ENCODE data around the gene MARCHF9. TPM values are rescaled to one million over a fixed set of nuclear protein-coding genes. Genes with fewer than 3 reads are reported as not detected.

Gene MARCHF9
- total and polyA plus RNA-seq, 9 donors: 5.0 to 15.2 (median 7.7) TPM

DNA sequence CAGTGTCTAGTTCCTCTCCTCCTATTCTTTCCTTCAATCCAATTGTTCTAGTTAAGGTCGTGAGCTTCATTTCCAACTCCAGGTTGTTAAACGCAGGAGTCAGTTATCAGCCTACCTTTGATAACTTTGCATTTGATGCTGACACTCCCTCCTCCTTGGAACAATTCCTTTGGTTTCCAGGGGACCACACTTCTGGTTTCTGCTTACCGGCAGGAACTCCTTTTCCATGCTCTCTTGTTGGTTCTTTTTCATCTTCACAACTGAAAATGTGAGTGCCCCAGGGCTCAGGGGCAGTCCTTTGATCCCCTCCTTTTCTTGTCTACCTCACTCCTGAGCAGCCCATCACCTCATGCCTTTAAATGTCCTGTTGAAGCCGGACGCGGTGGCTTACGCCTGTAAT is 22.5 kb downstream of the MARCHF9 start:
- no peak for DNase-seq
- Histone ChIP-seq H3K36me3 (no peaks in the 10 kb centered on the region), H3K9me3 (no peaks in the 10 kb centered on the region), H3K4me3 (no peak overlapping the region), H3K27me3 (no peaks in the 10 kb centered on the region), H3K27ac (no peak overlapping the region), H3K4me1 (ENCODE audit: insufficient read depth) (no peaks in the 10 kb centered on the region)
- WGBS, 3 donors: 85 to 90% (median 87%) methylated on average over 7 of the region's 7 CpGs
- TF ChIP-seq CTCF (IDR thresholded peaks at IDR 0.05): no peak
- no peak for TF ChIP-seq POLR2A (IDR thresholded peaks at IDR 0.05)
- TF ChIP-seq EP300 (IDR thresholded peaks at IDR 0.05): no peak
- intact Hi-C loops (cut with DNase I): no loop called here

GRCh38 chr12:57777911-57778310 is 23.0 kb downstream of the MARCHF9 start:
- no peak for TF ChIP-seq POLR2A (IDR thresholded peaks at IDR 0.05)
- no peak for TF ChIP-seq CTCF (IDR thresholded peaks at IDR 0.05)
- no peak for TF ChIP-seq EP300 (IDR thresholded peaks at IDR 0.05)
- H3K4me1 ChIP-seq (ENCODE audit: insufficient read depth): no peaks in the 10 kb centered on the region
- no peak overlapping the region for H3K27ac ChIP-seq
- no peak for DNase-seq
- WGBS, 3 donors: 92 to 96% (median 94%) methylated on average over 7 of the region's 7 CpGs
- H3K9me3 ChIP-seq: no peaks in the 10 kb centered on the region
- intact Hi-C loops (cut with DNase I): no loop called here
- H3K27me3 ChIP-seq: no peaks in the 10 kb centered on the region
- H3K36me3 ChIP-seq: no peaks in the 10 kb centered on the region
- no peak overlapping the region for H3K4me3 ChIP-seq

DNA sequence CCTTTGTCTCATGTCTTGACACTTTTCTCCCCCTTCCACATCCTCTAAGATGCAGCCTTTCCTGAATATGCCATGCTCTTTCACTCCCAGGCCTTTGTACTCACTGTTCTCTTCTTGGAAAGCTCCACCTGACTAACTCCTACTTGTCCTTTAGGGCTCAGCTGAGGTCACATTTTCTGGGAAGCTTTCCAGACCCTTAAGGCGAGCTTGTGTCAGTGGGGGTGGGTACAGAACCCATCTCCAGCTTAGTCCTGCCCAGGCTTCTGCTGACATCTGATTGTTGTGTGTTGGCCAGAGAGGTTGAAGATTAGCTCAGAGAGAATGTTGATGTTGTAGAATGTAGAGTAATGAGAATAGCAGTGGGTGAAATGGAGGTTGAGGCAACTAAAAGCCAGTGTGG is 24.8 kb downstream of the MARCHF9 start:
- no peak for DNase-seq
- H3K27me3 ChIP-seq: no peaks in the 10 kb centered on the region
- WGBS, 3 donors: 53 to 56% (median 56%) methylated on average over 1 of the region's 1 CpG
- H3K36me3 ChIP-seq: no peaks in the 10 kb centered on the region
- no peak overlapping the region for H3K27ac ChIP-seq
- H3K4me1 ChIP-seq (ENCODE audit: insufficient read depth): peaks cover 3% of the 10 kb centered on the region
- TF ChIP-seq POLR2A (IDR thresholded peaks at IDR 0.05): no peak
- no peak for TF ChIP-seq CTCF (IDR thresholded peaks at IDR 0.05)
- no peak for TF ChIP-seq EP300 (IDR thresholded peaks at IDR 0.05)
- intact Hi-C loops (cut with DNase I): loop anchor here in 1 of 4 donors (10.0 kb wide), 1 partner anchor 55 kb away; no protein-coding TSS in a partner anchor
- H3K4me3 ChIP-seq: no peak overlapping the region
- H3K9me3 ChIP-seq: no peaks in the 10 kb centered on the region

DNA sequence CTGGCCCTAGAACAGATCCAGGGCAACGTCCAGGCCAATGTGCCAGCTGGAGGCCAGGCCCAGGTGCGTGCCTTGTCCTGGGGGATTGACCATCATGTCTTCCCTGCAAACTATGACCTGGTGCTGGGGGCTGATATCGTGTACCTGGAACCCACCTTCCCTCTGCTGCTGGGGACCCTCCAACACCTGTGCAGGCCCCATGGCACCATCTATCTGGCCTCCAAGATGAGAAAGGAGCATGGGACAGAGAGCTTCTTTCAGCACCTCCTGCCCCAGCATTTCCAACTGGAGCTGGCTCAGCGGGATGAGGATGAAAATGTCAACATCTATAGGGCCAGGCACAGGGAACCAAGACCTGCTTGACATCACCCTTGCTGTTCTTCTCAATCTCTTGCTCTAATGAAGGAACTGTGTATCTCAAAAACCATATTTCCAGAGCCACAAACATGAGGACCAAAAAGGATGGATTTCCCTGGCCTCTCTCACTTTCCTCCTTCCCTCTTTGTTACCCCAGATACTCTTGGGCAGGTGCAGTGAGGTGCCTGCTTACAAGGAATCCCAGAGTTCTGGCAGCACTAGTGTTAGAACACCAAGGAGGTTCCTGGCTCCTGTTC is 25.5 kb downstream of the MARCHF9 start:
- TF ChIP-seq EP300 (IDR thresholded peaks at IDR 0.05): no peak
- H3K27ac ChIP-seq: no peak overlapping the region
- H3K9me3 ChIP-seq: no peaks in the 10 kb centered on the region
- H3K27me3 ChIP-seq: no peaks in the 10 kb centered on the region
- DNase-seq: no peak
- 70 to 76% (median 72%) methylated on average over 4 of the region's 4 CpGs for WGBS, 3 donors
- intact Hi-C loops (cut with DNase I): loop anchor here in 1 of 4 donors (10.0 kb wide), 1 partner anchor 54 kb away; no protein-coding TSS in a partner anchor
- H3K4me3 ChIP-seq: no peak overlapping the region
- H3K36me3 ChIP-seq: no peaks in the 10 kb centered on the region
- peaks cover 3% of the 10 kb centered on the region for H3K4me1 ChIP-seq (ENCODE audit: insufficient read depth)

GRCh38 chr12:57781244-57781643 is 26.3 kb downstream of the MARCHF9 start:
- intact Hi-C loops (cut with DNase I): loop anchor here in 1 of 4 donors (10.0 kb wide), 1 partner anchor 54 kb away; no protein-coding TSS in a partner anchor
- TF ChIP-seq CTCF (IDR thresholded peaks at IDR 0.05) (no peak), POLR2A (IDR thresholded peaks at IDR 0.05) (no peak), EP300 (IDR thresholded peaks at IDR 0.05) (no peak)
- Histone ChIP-seq H3K4me3 (no peak overlapping the region), H3K4me1 (ENCODE audit: insufficient read depth) (peaks cover 3% of the 10 kb centered on the region), H3K27me3 (no peaks in the 10 kb centered on the region), H3K27ac (no peak overlapping the region), H3K36me3 (no peaks in the 10 kb centered on the region), H3K9me3 (no peaks in the 10 kb centered on the region)
- 91 to 98% (median 96%) methylated on average over 3 of the region's 3 CpGs for WGBS, 3 donors
- DNase-seq: no peak

All from ovary (tissue), 9 donors.